IPS DF 4.7 (cell line): ENCODE data around the gene DEFB131A.
"Not testable (repeated sequence)": the region's sequence is repeated elsewhere in the genome, so short reads cannot be mapped to it uniquely, and the experiment has no call there.

Experiments
- DNase-seq: peaks from one replicate; pipeline ENCODE4 v3.0.0-alpha.2; 2013; ENCODE audit warnings: low spot score; ENCODE audit errors: extremely low read depth

DEFB131A gene

GRCh38 chr4:9444114-9444513 lies at the start of gene DEFB131A:
Gene DEFB131A, plus strand, starts transcription at chr4:9444414. Its CDS starts 120 bp downstream, at chr4:9444534.
- not testable (repeated sequence) for DNase-seq

GRCh38 chr4:9405774-9406173 lies 38.4 kb upstream of the DEFB131A start:
- DNase-seq: not testable (repeated sequence)

GRCh38 chr4:9406491-9406890 lies 37.7 kb upstream of the DEFB131A start:
- not testable (repeated sequence) for DNase-seq

- no peak for DNase-seq
Observed at GRCh38 chr4:9409793-9410192, 34.4 kb upstream of the DEFB131A start.

GRCh38 chr4:9421884-9422455 lies 22.2 kb upstream of the DEFB131A start:
- DNase-seq: not testable (repeated sequence)

- not testable (repeated sequence) for DNase-seq
Observed at GRCh38 chr4:9425916-9426315, 18.3 kb upstream of the DEFB131A start.

- DNase-seq: not testable (repeated sequence)
Observed at GRCh38 chr4:9430061-9430460, 14.2 kb upstream of the DEFB131A start.

GRCh38 chr4:9433320-9433719 lies 10.9 kb upstream of the DEFB131A start:
- DNase-seq: not testable (repeated sequence)

- not testable (repeated sequence) for DNase-seq
Observed at GRCh38 chr4:9436728-9437127, 7.5 kb upstream of the DEFB131A start.

- not testable (repeated sequence) for DNase-seq
Observed at GRCh38 chr4:9442355-9442754, 1.9 kb upstream of the DEFB131A start.

- not testable (repeated sequence) for DNase-seq
Observed at GRCh38 chr4:9444681-9445080, 467 bp downstream of the DEFB131A start.

- not testable (repeated sequence) for DNase-seq
Observed at GRCh38 chr4:9452251-9452650, 8.0 kb downstream of the DEFB131A start.

- not testable (repeated sequence) for DNase-seq
Observed at GRCh38 chr4:9454284-9454683, 10.1 kb downstream of the DEFB131A start.

- DNase-seq: not testable (repeated sequence)
Observed at GRCh38 chr4:9455046-9455445, 10.8 kb downstream of the DEFB131A start.

- DNase-seq: not testable (repeated sequence)
Observed at GRCh38 chr4:9479466-9479865, 35.3 kb downstream of the DEFB131A start.

- not testable (repeated sequence) for DNase-seq
Observed at GRCh38 chr4:9480066-9480465, 35.9 kb downstream of the DEFB131A start.

GRCh38 chr4:9482871-9483270 lies 38.7 kb downstream of the DEFB131A start:
- DNase-seq: not testable (repeated sequence)

GRCh38 chr4:9483682-9484081 lies 39.5 kb downstream of the DEFB131A start:
- not testable (repeated sequence) for DNase-seq

- not testable (repeated sequence) for DNase-seq
Observed at GRCh38 chr4:9486880-9487279, 42.7 kb downstream of the DEFB131A start.

GRCh38 chr4:9488796-9489195 lies 44.6 kb downstream of the DEFB131A start:
- not testable (repeated sequence) for DNase-seq

GRCh38 chr4:9490496-9490895 lies 46.3 kb downstream of the DEFB131A start:
- not testable (repeated sequence) for DNase-seq

- DNase-seq: not testable (repeated sequence)
Observed at GRCh38 chr4:9490986-9491385, 46.8 kb downstream of the DEFB131A start.

- not testable (repeated sequence) for DNase-seq
Observed at GRCh38 chr4:9493589-9493988, 49.4 kb downstream of the DEFB131A start.
